ENCODE data around the gene ADGRB3. TPM values are rescaled to one million over a fixed set of nuclear protein-coding genes. Genes with fewer than 3 reads are reported as not detected.

ADGRB3 gene
- total and polyA plus RNA-seq, 2 donors (not counting 1 experiment from before 2014, with no cell fraction given): not detected

DNA sequence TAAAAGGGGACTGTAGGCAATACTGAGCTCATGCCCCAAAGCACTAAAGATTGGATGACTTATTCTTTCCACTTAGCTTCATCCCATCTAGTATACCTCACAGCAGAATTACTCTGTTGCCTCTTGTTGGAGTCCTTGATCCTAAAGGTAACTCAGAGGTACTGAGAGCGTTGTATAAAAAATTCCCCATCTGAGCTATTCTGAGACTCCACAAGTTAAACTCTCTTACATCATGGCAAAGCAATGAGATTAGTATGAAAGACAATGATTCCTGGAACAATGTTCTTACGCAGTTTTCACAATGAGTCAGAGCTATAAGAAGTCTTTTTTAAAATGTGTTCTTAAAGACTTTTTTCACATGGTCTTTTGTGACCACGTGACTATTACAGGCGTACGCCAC is 370.1 kb downstream of the ADGRB3 start:
- Histone ChIP-seq H3K9ac (ENCODE audit: low read length) (no peak overlapping the region), H3K4me1 (ENCODE audit: control insufficient read depth in 2 of 2, insufficient read depth in 2 of 2, low read length in 2 of 2) (no peaks in the 10 kb centered on the region), H2AFZ (ENCODE audit: insufficient read depth, low read depth, low read length, poor library complexity, severe bottlenecking) (no peak overlapping the region), H3K9me3 (ENCODE audit: control extremely low read depth in 1 of 3, control insufficient read depth in 2 of 3, insufficient read depth in 1 of 3, low read length in 2 of 3) (no peaks in the 10 kb centered on the region), H3K36me3 (replicated peaks in 1 of 2; ENCODE audit: control extremely low read depth in 1 of 2, control insufficient read depth in 1 of 2, extremely low read depth in 1 of 2, insufficient read depth in 2 of 2, low read length in 1 of 2) (no peaks in the 10 kb centered on the region), H3K4me2 (replicated peaks; ENCODE audit: low read depth, low read length, poor library complexity, severe bottlenecking) (no peak overlapping the region), H3K79me2 (ENCODE audit: control insufficient read depth, insufficient read depth, low read length) (no peaks in the 10 kb centered on the region), H4K20me1 (ENCODE audit: control insufficient read depth, insufficient read depth, low read length, poor library complexity, severe bottlenecking) (no peaks in the 10 kb centered on the region), H3K4me3 (ENCODE audit: control extremely low read depth in 1 of 5, extremely low read depth in 1 of 5, insufficient read depth in 1 of 5, low read depth in 2 of 5, low read length in 4 of 5) (no peak overlapping the region), H3K27ac (ENCODE audit: low read length in 2 of 2) (no peak overlapping the region), H3K27me3 (replicated peaks in 1 of 4; ENCODE audit: control extremely low read depth in 1 of 4, control insufficient read depth in 3 of 4, insufficient read depth in 4 of 4, low read length in 3 of 4) (no peaks in the 10 kb centered on the region)
- no peak for ATAC-seq (ENCODE audit: low read depth)
- no peaks in the 10 kb centered on the region for H3K27me3 Mint-ChIP-seq
- no peaks in the 10 kb centered on the region for H3K4me1 Mint-ChIP-seq
- intact Hi-C loops (cut with micrococcal nuclease): no loop called here
- ChIA-PET POLR2A (no interaction called here), CTCF (no interaction called here)
- no peak for TF ChIP-seq EZH2 (IDR thresholded peaks at IDR 0.05; ENCODE audit: borderline replicate concordance, insufficient read depth, low read depth, low read length, poor library complexity, severe bottlenecking)
- TF ChIP-seq, protein P1, sequence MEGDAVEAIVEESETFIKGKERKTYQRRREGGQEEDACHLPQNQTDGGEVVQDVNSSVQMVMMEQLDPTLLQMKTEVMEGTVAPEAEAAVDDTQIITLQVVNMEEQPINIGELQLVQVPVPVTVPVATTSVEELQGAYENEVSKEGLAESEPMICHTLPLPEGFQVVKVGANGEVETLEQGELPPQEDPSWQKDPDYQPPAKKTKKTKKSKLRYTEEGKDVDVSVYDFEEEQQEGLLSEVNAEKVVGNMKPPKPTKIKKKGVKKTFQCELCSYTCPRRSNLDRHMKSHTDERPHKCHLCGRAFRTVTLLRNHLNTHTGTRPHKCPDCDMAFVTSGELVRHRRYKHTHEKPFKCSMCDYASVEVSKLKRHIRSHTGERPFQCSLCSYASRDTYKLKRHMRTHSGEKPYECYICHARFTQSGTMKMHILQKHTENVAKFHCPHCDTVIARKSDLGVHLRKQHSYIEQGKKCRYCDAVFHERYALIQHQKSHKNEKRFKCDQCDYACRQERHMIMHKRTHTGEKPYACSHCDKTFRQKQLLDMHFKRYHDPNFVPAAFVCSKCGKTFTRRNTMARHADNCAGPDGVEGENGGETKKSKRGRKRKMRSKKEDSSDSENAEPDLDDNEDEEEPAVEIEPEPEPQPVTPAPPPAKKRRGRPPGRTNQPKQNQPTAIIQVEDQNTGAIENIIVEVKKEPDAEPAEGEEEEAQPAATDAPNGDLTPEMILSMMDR (IDR thresholded peaks at IDR 0.05): no peak
- H3K4me3 Mint-ChIP-seq: no peak overlapping the region
- DNase-seq: no peak
- no CpG with 5 or more reads among the region's 5 CpGs for WGBS (ENCODE audit: insufficient coverage)
- peaks cover 2% of the 10 kb centered on the region for H3K9me3 Mint-ChIP-seq (ENCODE audit: insufficient read depth)
- no peak overlapping the region for H3K27ac Mint-ChIP-seq

DNA sequence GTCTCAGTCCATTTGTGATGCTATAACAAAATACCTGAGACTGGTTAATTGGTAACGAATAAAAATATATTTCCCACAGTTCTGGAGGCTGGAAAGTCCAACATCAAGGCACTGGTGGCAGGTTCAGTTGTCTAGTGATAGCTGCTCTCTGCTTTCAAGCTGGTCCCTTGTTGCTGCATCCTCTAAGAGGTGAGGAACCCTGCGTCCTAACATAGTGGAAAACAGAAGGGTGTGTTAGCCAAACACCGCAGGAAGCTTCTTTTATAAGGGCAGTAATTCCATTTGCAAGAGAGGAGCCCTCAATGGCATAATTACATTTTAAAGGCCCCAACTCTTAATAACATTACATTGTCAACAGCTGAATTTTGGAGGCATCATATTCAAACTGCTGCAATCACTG is 372.7 kb downstream of the ADGRB3 start:
- Histone ChIP-seq H3K27ac (ENCODE audit: low read length in 2 of 2) (no peak overlapping the region), H3K36me3 (replicated peaks in 1 of 2; ENCODE audit: control extremely low read depth in 1 of 2, control insufficient read depth in 1 of 2, extremely low read depth in 1 of 2, insufficient read depth in 2 of 2, low read length in 1 of 2) (no peaks in the 10 kb centered on the region), H3K27me3 (replicated peaks in 1 of 4; ENCODE audit: control extremely low read depth in 1 of 4, control insufficient read depth in 3 of 4, insufficient read depth in 4 of 4, low read length in 3 of 4) (no peaks in the 10 kb centered on the region), H3K4me1 (ENCODE audit: control insufficient read depth in 2 of 2, insufficient read depth in 2 of 2, low read length in 2 of 2) (no peaks in the 10 kb centered on the region), H3K9ac (ENCODE audit: low read length) (no peak overlapping the region), H3K4me3 (ENCODE audit: control extremely low read depth in 1 of 5, extremely low read depth in 1 of 5, insufficient read depth in 1 of 5, low read depth in 2 of 5, low read length in 4 of 5) (no peak overlapping the region), H3K4me2 (replicated peaks; ENCODE audit: low read depth, low read length, poor library complexity, severe bottlenecking) (no peak overlapping the region), H3K9me3 (ENCODE audit: control extremely low read depth in 1 of 3, control insufficient read depth in 2 of 3, insufficient read depth in 1 of 3, low read length in 2 of 3) (no peaks in the 10 kb centered on the region), H4K20me1 (ENCODE audit: control insufficient read depth, insufficient read depth, low read length, poor library complexity, severe bottlenecking) (no peaks in the 10 kb centered on the region), H2AFZ (ENCODE audit: insufficient read depth, low read depth, low read length, poor library complexity, severe bottlenecking) (no peak overlapping the region), H3K79me2 (ENCODE audit: control insufficient read depth, insufficient read depth, low read length) (no peaks in the 10 kb centered on the region)
- WGBS (ENCODE audit: insufficient coverage): 100% methylated on average over 1 of the region's 3 CpGs
- ChIA-PET CTCF (no interaction called here), POLR2A (no interaction called here)
- Mint-ChIP-seq H3K9me3 (ENCODE audit: insufficient read depth) (peaks cover 2% of the 10 kb centered on the region), H3K4me3 (no peak overlapping the region), H3K27ac (no peak overlapping the region), H3K27me3 (no peaks in the 10 kb centered on the region), H3K4me1 (no peaks in the 10 kb centered on the region)
- intact Hi-C loops (cut with micrococcal nuclease): no loop called here
- ATAC-seq (ENCODE audit: low read depth): no peak
- no peak for TF ChIP-seq EZH2 (IDR thresholded peaks at IDR 0.05; ENCODE audit: borderline replicate concordance, insufficient read depth, low read depth, low read length, poor library complexity, severe bottlenecking)
- TF ChIP-seq, protein P1 (IDR thresholded peaks at IDR 0.05): no peak
- DNase-seq: no peak
